ENCODE data around the gene CEP295NL.

CEP295NL gene

DNA sequence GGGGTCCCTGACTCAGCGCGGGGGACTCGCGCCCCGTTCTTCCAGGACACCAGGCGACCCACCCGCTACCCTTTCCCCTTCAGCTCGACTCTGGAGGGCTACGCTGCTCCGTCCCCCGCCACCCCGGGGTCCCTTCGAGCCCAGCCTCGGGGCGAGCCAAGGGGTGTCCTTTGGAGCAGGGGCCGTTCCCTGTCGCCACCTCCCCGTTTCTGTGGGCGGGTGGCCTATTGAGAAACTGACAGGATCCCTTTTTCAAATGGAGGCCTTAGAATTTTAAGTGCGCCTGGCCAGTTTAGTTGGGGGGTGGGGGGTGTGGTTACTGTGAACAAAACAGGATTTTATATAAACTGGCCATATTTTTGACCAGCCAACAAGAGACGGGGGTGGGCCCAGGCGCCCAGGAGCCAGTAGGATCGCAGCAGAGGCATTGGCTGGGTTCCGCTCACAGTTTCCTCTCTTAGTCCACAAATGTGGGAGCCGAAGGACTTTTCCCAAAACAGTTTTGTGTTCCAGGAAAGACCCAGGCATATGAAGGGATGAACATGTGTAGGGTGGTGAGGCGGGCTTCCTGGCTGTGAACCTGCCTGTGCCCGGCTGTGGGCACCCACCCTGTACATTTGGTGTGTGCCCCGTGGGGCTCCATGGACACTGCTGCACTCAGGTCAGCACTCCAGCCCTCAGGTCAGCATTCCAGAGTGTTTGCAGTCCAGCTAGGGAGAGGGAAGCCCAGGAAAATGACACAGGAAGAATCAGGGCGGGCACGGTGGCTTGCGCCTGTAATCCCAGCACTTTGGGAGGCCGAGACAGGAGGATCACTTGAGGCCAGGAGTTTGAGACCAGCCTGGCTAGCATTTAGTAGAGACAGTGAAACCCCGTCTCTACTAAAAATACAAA lies 22.9 kb upstream of the CEP295NL start:
- peak; percentile 69 for DNase-seq (ENCODE audit: extremely low read depth, low read depth)
- TF ChIP-seq, protein P1, sequence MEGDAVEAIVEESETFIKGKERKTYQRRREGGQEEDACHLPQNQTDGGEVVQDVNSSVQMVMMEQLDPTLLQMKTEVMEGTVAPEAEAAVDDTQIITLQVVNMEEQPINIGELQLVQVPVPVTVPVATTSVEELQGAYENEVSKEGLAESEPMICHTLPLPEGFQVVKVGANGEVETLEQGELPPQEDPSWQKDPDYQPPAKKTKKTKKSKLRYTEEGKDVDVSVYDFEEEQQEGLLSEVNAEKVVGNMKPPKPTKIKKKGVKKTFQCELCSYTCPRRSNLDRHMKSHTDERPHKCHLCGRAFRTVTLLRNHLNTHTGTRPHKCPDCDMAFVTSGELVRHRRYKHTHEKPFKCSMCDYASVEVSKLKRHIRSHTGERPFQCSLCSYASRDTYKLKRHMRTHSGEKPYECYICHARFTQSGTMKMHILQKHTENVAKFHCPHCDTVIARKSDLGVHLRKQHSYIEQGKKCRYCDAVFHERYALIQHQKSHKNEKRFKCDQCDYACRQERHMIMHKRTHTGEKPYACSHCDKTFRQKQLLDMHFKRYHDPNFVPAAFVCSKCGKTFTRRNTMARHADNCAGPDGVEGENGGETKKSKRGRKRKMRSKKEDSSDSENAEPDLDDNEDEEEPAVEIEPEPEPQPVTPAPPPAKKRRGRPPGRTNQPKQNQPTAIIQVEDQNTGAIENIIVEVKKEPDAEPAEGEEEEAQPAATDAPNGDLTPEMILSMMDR (IDR thresholded peaks at IDR 0.05; ENCODE audit: low read depth, low read length): no peak

DNA sequence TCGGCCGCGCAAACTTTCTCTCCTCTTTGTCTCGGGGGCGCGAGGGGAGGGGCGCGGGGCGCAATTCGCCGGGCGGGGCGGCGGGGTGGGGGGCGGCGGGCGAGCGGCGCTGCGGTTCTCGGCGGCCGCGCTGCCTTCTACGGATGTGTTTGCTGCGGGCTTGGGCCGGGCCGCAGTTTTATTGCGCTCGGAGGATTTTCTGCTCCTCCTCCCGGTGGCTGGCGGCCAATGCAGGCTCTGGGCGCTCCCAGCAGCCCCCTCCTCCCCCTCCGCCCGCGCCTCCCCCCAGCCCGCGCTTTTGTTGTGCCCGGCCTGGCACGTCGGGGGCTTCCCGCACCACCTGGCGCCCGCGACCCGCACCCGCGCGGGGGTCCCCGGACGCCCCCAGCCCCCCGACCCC lies 22.2 kb upstream of the CEP295NL start, which contains the start of gene TIMP2:
TSS of gene TIMP2 (minus strand) at position 154 of the 400 bp plus-strand sequence. CDS start 299 bp downstream, outside the sequence.
- peak; percentile 68 for DNase-seq (ENCODE audit: extremely low read depth, low read depth)
- TF ChIP-seq, protein P1 (IDR thresholded peaks at IDR 0.05; ENCODE audit: low read depth, low read length): no peak

DNA sequence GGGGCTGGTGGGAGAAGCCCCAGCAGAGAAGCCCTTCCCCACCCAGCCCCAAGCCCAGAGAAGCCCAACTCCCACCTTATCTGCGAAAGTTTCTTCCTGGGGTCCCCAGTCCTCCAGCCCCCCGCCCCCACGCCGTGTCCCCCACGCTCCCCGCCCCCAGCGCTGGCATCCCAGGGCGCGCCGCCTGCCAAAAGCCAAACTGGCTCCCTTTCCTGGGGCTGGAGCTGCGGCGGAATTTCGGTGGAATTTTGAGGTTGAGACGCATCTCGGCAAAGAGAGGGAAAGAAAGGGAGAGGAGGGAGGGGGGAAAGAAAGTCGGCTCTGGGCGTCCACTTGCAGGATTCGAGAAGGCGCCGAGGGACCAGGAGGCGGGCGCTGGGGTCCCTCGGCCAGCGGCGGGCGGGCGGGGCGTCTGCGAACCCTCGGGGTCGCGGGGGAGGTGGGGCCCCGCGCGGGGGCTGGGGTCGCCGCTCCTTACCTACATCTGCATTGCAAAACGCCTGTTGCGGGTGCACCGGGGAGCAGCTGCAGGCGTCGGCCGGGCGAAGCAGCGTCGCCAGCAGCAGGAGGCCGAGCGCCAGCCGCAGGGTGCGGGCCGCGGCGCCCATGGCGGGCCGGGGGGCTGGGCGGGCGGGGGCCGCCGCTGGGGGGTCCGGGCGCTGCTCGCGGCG lies 21.6 kb upstream of the CEP295NL start:
- DNase-seq (ENCODE audit: extremely low read depth, low read depth): no peak
- TF ChIP-seq, protein P1 (IDR thresholded peaks at IDR 0.05; ENCODE audit: low read depth, low read length): no peak

DNA sequence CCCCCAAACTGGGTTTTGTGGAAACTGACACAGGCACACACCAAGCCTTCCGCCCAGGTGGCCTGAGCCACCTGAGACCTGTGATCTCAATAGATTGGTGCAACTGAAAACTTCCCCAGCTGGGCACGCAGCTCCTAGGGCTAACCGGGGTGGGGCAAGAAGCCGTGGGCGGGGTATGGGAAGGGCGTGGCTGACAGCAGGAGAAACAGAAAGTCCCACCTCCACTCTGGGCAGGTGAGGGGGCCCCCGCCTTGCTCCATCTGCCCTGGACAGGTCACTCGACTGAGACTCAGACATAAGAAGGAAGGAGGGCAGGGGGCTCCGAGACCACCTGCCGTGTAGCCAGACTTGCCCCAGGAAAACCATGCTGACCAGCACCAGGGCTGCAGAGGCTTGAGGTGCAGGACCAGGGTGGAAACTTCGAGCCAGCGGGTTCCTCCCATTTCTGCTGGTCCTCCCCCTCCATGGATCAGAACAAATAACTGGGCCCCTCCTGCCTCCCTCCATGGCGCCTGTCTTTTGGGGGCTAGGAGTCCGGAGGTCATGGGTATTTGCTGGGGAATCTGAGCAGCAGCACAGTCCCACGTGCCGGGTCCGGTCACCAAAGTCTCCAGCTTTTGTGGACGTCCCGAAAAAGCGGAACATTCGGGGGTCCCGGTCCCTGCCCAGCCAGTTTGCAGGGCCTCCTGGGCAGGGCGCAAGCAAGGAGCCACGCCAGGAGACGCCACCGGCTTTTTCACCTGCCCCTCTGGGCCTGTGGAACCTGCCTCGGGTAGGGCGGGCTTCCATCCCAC lies 20.9 kb upstream of the CEP295NL start:
- TF ChIP-seq, protein P1 (IDR thresholded peaks at IDR 0.05; ENCODE audit: low read depth, low read length): no peak
- DNase-seq (ENCODE audit: extremely low read depth, low read depth): no peak

DNA sequence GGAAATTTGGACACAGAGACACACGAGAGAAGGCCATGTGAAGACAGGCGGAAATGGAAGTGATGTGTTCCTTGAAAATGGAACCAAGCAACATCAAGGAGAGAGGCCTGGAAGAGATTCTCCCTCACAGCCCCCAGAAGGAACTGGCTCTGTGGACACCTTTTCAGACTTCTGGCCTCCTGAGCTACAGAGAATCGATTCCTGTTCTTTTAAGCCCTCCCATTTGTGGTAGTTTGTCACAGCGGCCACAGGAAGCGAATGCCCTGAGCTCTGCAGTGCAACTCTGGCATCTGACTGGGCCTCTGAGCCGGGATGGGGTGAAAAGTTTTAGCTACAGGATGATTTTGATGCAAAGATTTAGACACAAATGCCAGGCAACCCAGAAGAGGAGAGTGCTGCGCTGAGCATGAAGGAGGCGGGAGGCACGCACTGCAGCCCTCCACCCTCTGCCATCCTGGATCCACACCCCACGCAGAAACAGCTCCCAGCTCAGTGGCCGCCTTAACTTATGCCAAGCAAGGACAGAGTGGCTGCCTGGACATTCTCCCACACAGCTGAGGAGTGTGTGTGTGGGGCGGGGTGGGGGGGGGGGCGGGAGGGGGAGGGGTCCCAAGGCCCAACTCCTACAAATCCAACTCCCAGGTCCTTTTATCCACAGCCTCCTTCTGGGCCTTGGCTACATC lies 20.0 kb upstream of the CEP295NL start:
- TF ChIP-seq, protein P1 (IDR thresholded peaks at IDR 0.05; ENCODE audit: low read depth, low read length): no peak
- DNase-seq (ENCODE audit: extremely low read depth, low read depth): no peak

DNA sequence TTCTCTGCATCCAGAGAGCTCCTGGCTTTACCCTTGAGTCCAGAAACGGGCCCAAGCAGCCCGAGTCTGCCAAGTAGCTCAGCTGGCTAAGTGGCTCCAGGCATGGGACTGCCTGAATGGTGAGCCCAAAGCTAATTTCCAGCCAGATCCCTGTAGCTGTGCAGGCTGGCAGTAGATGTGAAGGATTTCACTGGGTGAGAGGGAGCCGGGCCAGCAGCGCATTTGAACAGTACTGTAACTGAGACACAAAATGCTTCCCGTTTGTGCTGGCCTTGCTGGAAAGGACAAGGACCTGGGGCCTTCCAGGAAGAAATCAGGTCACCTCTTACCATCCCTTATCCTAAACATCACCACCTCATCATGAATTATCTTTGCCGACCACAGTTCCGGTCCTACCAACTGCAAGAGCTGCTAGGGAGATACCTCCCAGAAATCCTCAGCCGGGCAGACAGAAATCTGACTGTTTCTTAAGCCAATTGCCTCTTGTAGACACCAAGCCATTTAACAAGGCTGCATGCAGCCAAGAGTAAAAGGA lies 18.5 kb upstream of the CEP295NL start:
- DNase-seq (ENCODE audit: extremely low read depth, low read depth): no peak
- TF ChIP-seq, protein P1 (IDR thresholded peaks at IDR 0.05; ENCODE audit: low read depth, low read length): no peak

Data from AG09319 (cell line).